ENCODE measurements around the gene SORCS2. TPM values are rescaled to one million over a fixed set of nuclear protein-coding genes. Genes with fewer than 3 reads are reported as not detected.

Gene SORCS2
- total RNA-seq, 4 donors from 2014 or later = 0.53 to 9.9 (median 0.90) TPM

- H3K27ac ChIP-seq = no peak overlapping the region
- H3K36me3 ChIP-seq = no peaks in the 10 kb centered on the region
- H3K27me3 ChIP-seq = no peaks in the 10 kb centered on the region
- no peak for DNase-seq
- peaks cover 0 to under 1% (median 0%) of the 10 kb centered on the region in 4 donors for H3K4me1 ChIP-seq
- no peak overlapping the region for H3K4me3 ChIP-seq
- no peaks in the 10 kb centered on the region for H3K9me3 ChIP-seq
- TF ChIP-seq, protein P1, sequence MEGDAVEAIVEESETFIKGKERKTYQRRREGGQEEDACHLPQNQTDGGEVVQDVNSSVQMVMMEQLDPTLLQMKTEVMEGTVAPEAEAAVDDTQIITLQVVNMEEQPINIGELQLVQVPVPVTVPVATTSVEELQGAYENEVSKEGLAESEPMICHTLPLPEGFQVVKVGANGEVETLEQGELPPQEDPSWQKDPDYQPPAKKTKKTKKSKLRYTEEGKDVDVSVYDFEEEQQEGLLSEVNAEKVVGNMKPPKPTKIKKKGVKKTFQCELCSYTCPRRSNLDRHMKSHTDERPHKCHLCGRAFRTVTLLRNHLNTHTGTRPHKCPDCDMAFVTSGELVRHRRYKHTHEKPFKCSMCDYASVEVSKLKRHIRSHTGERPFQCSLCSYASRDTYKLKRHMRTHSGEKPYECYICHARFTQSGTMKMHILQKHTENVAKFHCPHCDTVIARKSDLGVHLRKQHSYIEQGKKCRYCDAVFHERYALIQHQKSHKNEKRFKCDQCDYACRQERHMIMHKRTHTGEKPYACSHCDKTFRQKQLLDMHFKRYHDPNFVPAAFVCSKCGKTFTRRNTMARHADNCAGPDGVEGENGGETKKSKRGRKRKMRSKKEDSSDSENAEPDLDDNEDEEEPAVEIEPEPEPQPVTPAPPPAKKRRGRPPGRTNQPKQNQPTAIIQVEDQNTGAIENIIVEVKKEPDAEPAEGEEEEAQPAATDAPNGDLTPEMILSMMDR (IDR thresholded peaks at IDR 0.05) = no peak
- TF ChIP-seq POLR2A (IDR thresholded peaks at IDR 0.05) = no peak
Observed at GRCh38 chr4:7300711-7301095, 108.4 kb downstream of the SORCS2 start.

DNA sequence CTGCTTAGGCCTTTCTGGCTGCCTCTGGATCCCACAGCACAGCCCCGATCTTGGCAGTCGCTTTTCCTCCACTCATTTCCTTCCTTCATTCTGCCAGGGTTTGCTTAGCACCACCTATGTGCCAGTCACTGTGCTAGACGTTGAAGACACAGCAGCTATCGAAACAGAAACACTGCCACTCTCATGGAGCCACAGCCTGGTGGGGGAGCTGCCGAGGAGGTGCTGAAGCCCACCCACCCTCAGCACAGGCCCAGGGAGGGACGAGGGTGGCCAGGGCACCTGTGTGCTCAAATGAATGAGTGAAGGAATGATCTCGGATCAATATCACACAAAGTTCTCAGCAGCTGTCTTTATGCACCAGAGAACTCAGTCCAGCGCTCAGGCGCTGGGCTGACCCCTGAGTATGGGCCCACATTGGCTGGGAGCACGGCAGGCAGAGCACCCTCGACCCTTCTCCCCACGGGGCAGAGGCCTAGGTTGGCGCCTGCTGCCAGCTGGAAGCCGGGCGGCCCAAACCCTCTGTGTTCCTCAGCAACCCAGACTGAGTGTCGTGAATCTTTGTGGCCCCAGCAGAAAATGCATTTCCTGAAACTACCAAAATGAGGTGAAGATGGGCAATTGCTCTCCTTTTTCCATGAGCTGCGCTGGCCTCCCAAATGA is 108.9 kb downstream of the SORCS2 start:
- H3K9me3 ChIP-seq = no peaks in the 10 kb centered on the region
- no peak for DNase-seq
- TF ChIP-seq, protein P1 (IDR thresholded peaks at IDR 0.05) = no peak
- TF ChIP-seq POLR2A (IDR thresholded peaks at IDR 0.05) = no peak
- H3K4me3 ChIP-seq = no peak overlapping the region
- no peak overlapping the region for H3K27ac ChIP-seq
- H3K4me1 ChIP-seq = no peaks in the 10 kb centered on the region
- H3K36me3 ChIP-seq = no peaks in the 10 kb centered on the region
- H3K27me3 ChIP-seq = no peaks in the 10 kb centered on the region

DNA sequence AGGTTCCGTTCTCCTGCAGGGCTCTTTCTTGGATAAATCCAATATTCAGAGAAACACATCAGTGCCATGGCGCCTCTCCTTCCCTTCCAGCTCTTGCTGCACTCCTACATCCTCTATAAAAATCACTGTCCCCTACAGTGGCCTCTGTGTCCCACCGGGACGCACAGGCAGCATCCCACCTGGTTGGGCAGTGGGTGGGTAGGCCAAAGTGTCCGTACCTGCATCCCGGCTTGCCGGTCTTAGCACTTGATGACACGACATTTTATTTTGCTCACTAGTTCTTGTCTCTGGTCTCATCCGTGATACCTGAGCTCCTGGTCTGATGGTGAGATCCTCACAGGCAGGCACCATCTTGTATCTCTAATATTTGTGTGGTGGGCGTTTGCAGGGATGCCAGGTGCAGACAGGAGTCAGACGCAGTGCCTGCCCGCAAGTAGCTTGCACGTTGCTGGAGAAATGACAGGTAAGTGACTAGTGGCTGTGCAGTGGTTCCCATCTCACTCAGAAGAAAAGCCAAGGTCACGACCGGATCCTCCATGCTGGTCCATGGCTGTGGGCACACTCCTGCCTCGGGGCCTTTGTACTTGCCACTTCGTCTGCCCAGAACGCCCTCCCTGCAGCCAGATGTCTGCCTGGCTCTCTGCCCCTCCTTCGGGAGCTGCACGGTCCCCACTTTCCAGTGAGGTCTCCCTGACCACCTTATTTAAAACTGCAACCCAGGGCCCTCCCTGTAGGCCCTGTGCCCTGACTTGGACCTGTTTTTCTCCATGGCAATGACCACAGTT is 109.7 kb downstream of the SORCS2 start:
- H3K4me1 ChIP-seq = no peaks in the 10 kb centered on the region
- no peaks in the 10 kb centered on the region for H3K27me3 ChIP-seq
- DNase-seq = no peak
- H3K27ac ChIP-seq = no peak overlapping the region
- H3K9me3 ChIP-seq = no peaks in the 10 kb centered on the region
- TF ChIP-seq POLR2A (IDR thresholded peaks at IDR 0.05) = no peak
- TF ChIP-seq, protein P1 (IDR thresholded peaks at IDR 0.05) = no peak
- H3K4me3 ChIP-seq = no peak overlapping the region
- no peaks in the 10 kb centered on the region for H3K36me3 ChIP-seq

GRCh38 chr4:7302781-7303404 is 110.6 kb downstream of the SORCS2 start:
- Histone ChIP-seq H3K27me3 (no peaks in the 10 kb centered on the region), H3K9me3 (no peaks in the 10 kb centered on the region), H3K4me3 (no peak overlapping the region), H3K27ac (no peak overlapping the region), H3K36me3 (no peaks in the 10 kb centered on the region), H3K4me1 (no peaks in the 10 kb centered on the region)
- DNase-seq = no peak
- TF ChIP-seq, protein P1 (IDR thresholded peaks at IDR 0.05) = no peak
- TF ChIP-seq POLR2A (IDR thresholded peaks at IDR 0.05) = no peak

- no peak for DNase-seq
- no peaks in the 10 kb centered on the region for H3K9me3 ChIP-seq
- H3K27ac ChIP-seq = no peak overlapping the region
- H3K27me3 ChIP-seq = no peaks in the 10 kb centered on the region
- TF ChIP-seq, protein P1 (IDR thresholded peaks at IDR 0.05) = no peak
- no peaks in the 10 kb centered on the region for H3K36me3 ChIP-seq
- no peaks in the 10 kb centered on the region for H3K4me1 ChIP-seq
- H3K4me3 ChIP-seq = no peak overlapping the region
Observed at GRCh38 chr4:7303561-7303960, 111.2 kb downstream of the SORCS2 start.

Measured in Peyer's patch (tissue), 4 donors.